WTC11 (cell line): ENCODE results near the gene BORCS5. TPM values are rescaled to one million over a fixed set of nuclear protein-coding genes. Genes with fewer than 3 reads are reported as not detected.

Experiments used
- ATAC-seq: fragments of 200-7000 bp; cut with Tn5 transposase; 2 replicates; pipeline ENCODE4 v1.10.0; 2021; ENCODE audit warnings: mild to moderate bottlenecking, moderate library complexity
- CTCF ChIA-PET: fragments of 300-600 bp; sonication (Branson Sonifier 250); formaldehyde crosslinking; loops from one replicate; lab custom pipeline; 2021; ENCODE audit warnings: antibody characterized with exemption; lab: Charles Lee
- POLR2A ChIA-PET: fragments of 350-600 bp; sonication (Branson Sonifier 250); formaldehyde crosslinking; loops from one replicate; lab custom pipeline; 2021; ENCODE audit warnings: antibody characterized with exemption; lab: Charles Lee
- DNase-seq: peaks from one replicate; pipeline ENCODE4 v3.0.0; 2021; ENCODE audit warnings: low spot score
- H3K27ac Mint-ChIP-seq: 2 replicates; pipeline ENCODE4 v1.8.0; 2021; ENCODE audit warnings: mixed read lengths
- H3K27me3 Mint-ChIP-seq: 2 replicates; pipeline ENCODE4 v1.8.0; 2021; ENCODE audit warnings: low read depth, mild to moderate bottlenecking, moderate library complexity, mixed read lengths
- H3K36me3 Mint-ChIP-seq: 2 replicates; pipeline ENCODE4 v1.8.0; 2021; ENCODE audit warnings: mixed read lengths
- H3K4me1 Mint-ChIP-seq: 2 replicates; pipeline ENCODE4 v1.8.0; 2022; ENCODE audit warnings: mixed read lengths
- H3K4me3 Mint-ChIP-seq: 2 replicates; pipeline ENCODE4 v1.8.0; 2021; ENCODE audit warnings: mild to moderate bottlenecking, moderate library complexity, mixed read lengths
- H3K9me3 Mint-ChIP-seq: 2 replicates; pipeline ENCODE4 v1.8.0; 2021; ENCODE audit warnings: mixed read lengths
- AFF4 ChIP-seq: sonication (generic); formaldehyde crosslinking; IDR thresholded peaks from 2 replicates; pipeline ENCODE4 v1.8.1; 2023; ENCODE audit warnings: mild to moderate bottlenecking, missing genetic modification reagents, borderline replicate concordance
- ATF3 ChIP-seq: sonication (generic); formaldehyde crosslinking; conservative IDR thresholded peaks from 2 replicates; pipeline ENCODE4 v1.8.1; 2022; ENCODE audit warnings: mild to moderate bottlenecking, missing genetic modification reagents
- CREB1 ChIP-seq: sonication (generic); formaldehyde crosslinking; IDR thresholded peaks from 2 replicates; pipeline ENCODE4 v1.8.0; 2023; ENCODE audit warnings: mild to moderate bottlenecking, missing genetic modification reagents
- E2F4 ChIP-seq: sonication (generic); formaldehyde crosslinking; IDR thresholded peaks from 2 replicates; pipeline ENCODE4 v1.8.1; 2022; ENCODE audit warnings: low read depth, mild to moderate bottlenecking, moderate library complexity, missing genetic modification reagents, borderline replicate concordance
- ERG ChIP-seq: fragments of 250-450 bp; sonication (Bioruptor Pico); IDR thresholded peaks from 2 replicates; pipeline ENCODE4 v1.8.0; 2021; ENCODE audit warnings: mild to moderate bottlenecking
- FOXJ3 ChIP-seq: sonication (generic); formaldehyde crosslinking; IDR thresholded peaks from 2 replicates; pipeline ENCODE4 v1.9.0; 2021; ENCODE audit warnings: missing genetic modification reagents, mild to moderate bottlenecking, borderline replicate concordance
- GABPB1 ChIP-seq: sonication (generic); formaldehyde crosslinking; IDR thresholded peaks from 2 replicates; pipeline ENCODE4 v1.8.1; 2023; ENCODE audit warnings: mild to moderate bottlenecking, missing genetic modification reagents
- NFE2L1 ChIP-seq: sonication (generic); formaldehyde crosslinking; IDR thresholded peaks from 2 replicates; pipeline ENCODE4 v1.8.1; 2023; ENCODE audit warnings: missing genetic modification reagents
- SMAD4 ChIP-seq: sonication (generic); formaldehyde crosslinking; IDR thresholded peaks from 2 replicates; pipeline ENCODE4 v1.8.0; 2022; ENCODE audit warnings: mild to moderate bottlenecking, missing genetic modification reagents
- SOX15 ChIP-seq: fragments of 250-450 bp; sonication (Bioruptor Pico); IDR thresholded peaks from 2 replicates; pipeline ENCODE4 v1.9.0; 2021; ENCODE audit warnings: mild to moderate bottlenecking
- SP1 ChIP-seq: sonication (generic); formaldehyde crosslinking; conservative IDR thresholded peaks from 2 replicates; pipeline ENCODE4 v1.8.1; 2022; ENCODE audit warnings: missing genetic modification reagents
- ZNF121 ChIP-seq: sonication (generic); formaldehyde crosslinking; IDR thresholded peaks from 2 replicates; pipeline ENCODE4 v1.8.0; 2023; ENCODE audit warnings: missing genetic modification reagents
- ZNF532 ChIP-seq: fragments of 250-450 bp; sonication (Bioruptor Pico); IDR thresholded peaks from 2 replicates; pipeline ENCODE4 v1.9.0; 2021; ENCODE audit warnings: mild to moderate bottlenecking, borderline replicate concordance
- ZNF671 ChIP-seq: fragments of 250-450 bp; sonication (Bioruptor Pico); IDR thresholded peaks from 2 replicates; pipeline ENCODE4 v1.8.0; 2021; ENCODE audit warnings: mild to moderate bottlenecking
- total RNA-seq: library from RNA; stranded (reverse); gene quantifications from 3 replicates; pipeline ENCODE4 v1.2.3, GENCODE V29; 2021

BORCS5 gene
- total RNA-seq, 1 experiment from 2014 or later = 16.4 TPM

- CTCF ChIA-PET = no interaction called here
These were observed 43.9 kb downstream of the BORCS5 start for GRCh38 chr12:12400793-12401192.

GRCh38 chr12:12403264-12404248 is 46.7 kb downstream of the BORCS5 start:
- H3K27ac Mint-ChIP-seq = no peak overlapping the region
- ChIA-PET POLR2A (no interaction called here), CTCF (no interaction called here)
- peaks cover 10% of the 10 kb centered on the region for H3K36me3 Mint-ChIP-seq
- peaks cover 12% of the 10 kb centered on the region for H3K9me3 Mint-ChIP-seq
- TF ChIP-seq E2F4 (CRISPR knock-in tag) (no peak), GABPB1 (CRISPR knock-in tag) (0 out of 2 replicates have a peak, but pooled peaks have one; percentile 33), AFF4 (CRISPR knock-in tag) (no peak)
- H3K4me1 Mint-ChIP-seq = peaks cover 30% of the 10 kb centered on the region
- H3K27me3 Mint-ChIP-seq = no peaks in the 10 kb centered on the region
- DNase-seq = no peak
- H3K4me3 Mint-ChIP-seq = no peak overlapping the region
- ATAC-seq = no peak

More at GRCh38 chr12:12400793-12401192, 43.9 kb downstream of the BORCS5 start:
- Mint-ChIP-seq H3K4me1 (peaks cover 44% of the 10 kb centered on the region), H3K27me3 (no peaks in the 10 kb centered on the region), H3K27ac (no peak overlapping the region), H3K36me3 (peaks cover 10% of the 10 kb centered on the region), H3K9me3 (peaks cover 12% of the 10 kb centered on the region), H3K4me3 (no peak overlapping the region)
- POLR2A ChIA-PET = no interaction called here
- no peak for DNase-seq
- TF ChIP-seq FOXJ3 (CRISPR knock-in tag) = no peak
- no peak for TF ChIP-seq NFE2L1 (CRISPR knock-in tag)
- ATAC-seq = no peak

GRCh38 chr12:12404297-12404696 is 47.4 kb downstream of the BORCS5 start:
- Mint-ChIP-seq H3K27ac (no peak overlapping the region), H3K4me1 (peaks cover 22% of the 10 kb centered on the region), H3K27me3 (no peaks in the 10 kb centered on the region), H3K36me3 (peaks cover 11% of the 10 kb centered on the region), H3K9me3 (peaks cover 12% of the 10 kb centered on the region), H3K4me3 (no peak overlapping the region)
- ATAC-seq (peak; percentile 59), DNase-seq (no peak)
- ChIA-PET CTCF (no interaction called here), POLR2A (no interaction called here)
- no peak for TF ChIP-seq ZNF121 (CRISPR knock-in tag)
- no peak for TF ChIP-seq AFF4 (CRISPR knock-in tag)
- no peak for TF ChIP-seq CREB1 (CRISPR knock-in tag)
- TF ChIP-seq SMAD4 (CRISPR knock-in tag) = no peak
- no peak for TF ChIP-seq SOX15 (CRISPR knock-in tag)
- TF ChIP-seq ATF3 (CRISPR knock-in tag) = no peak
- no peak for TF ChIP-seq ZNF671 (CRISPR knock-in tag)
- no peak for TF ChIP-seq SP1 (CRISPR knock-in tag)
- TF ChIP-seq ERG = no peak
- no peak for TF ChIP-seq ZNF532 (CRISPR knock-in tag)
